A673 (cell line): ENCODE results near the gene RALGPS1. TPM values are rescaled to one million over a fixed set of nuclear protein-coding genes. Genes with fewer than 3 reads are reported as not detected.

Experiments used
- BruUV-seq: library from RNA; stranded (reverse); fragments of 400-500 nt; replicated peaks from 2 replicates; lab custom pipeline; 2021; lab: Mats Ljungman, UMichigan
- CTCF ChIA-PET: fragments of 300-600 bp; sonication (Branson Sonifier 250); formaldehyde crosslinking; loops from one replicate; lab custom pipeline; 2022; ENCODE audit warnings: antibody characterized with exemption; lab: Charles Lee
- POLR2A ChIA-PET: fragments of 300-600 bp; sonication (Branson Sonifier 250); formaldehyde crosslinking; loops from one replicate; lab custom pipeline; 2022; ENCODE audit warnings: antibody characterized with exemption; ENCODE audit not compliant: low non-redundant PET; lab: Charles Lee
- DNase-seq: peaks from one replicate; pipeline ENCODE4 v3.0.0-alpha.2; 2015; ENCODE audit warnings: low spot score
- H3K27ac ChIP-seq: fragments of 200-600 bp; sonication (generic); 2 replicates; pipeline ENCODE4 v1.5.1; 2016; ENCODE audit warnings: mixed run types, low read depth, mild to moderate bottlenecking, mixed read lengths, antibody characterized with exemption, low read length; ENCODE audit not compliant: poor library complexity, severe bottlenecking
- H3K27me3 ChIP-seq: fragments of 200-600 bp; sonication (generic); replicated peaks from 2 replicates; pipeline ENCODE4 v1.6.1; 2017; ENCODE audit warnings: mixed run types, low read depth, mild to moderate bottlenecking, mixed read lengths, antibody characterized with exemption, low read length; ENCODE audit not compliant: insufficient read depth, poor library complexity
- H3K36me3 ChIP-seq: fragments of 200-600 bp; sonication (generic); 2 replicates; pipeline ENCODE4 v1.6.1; 2016; ENCODE audit warnings: mixed run types, mild to moderate bottlenecking, mixed read lengths, antibody characterized with exemption, low read length; ENCODE audit not compliant: insufficient read depth, poor library complexity, severe bottlenecking
- H3K4me1 ChIP-seq: fragments of 200-600 bp; sonication (generic); 2 replicates; pipeline ENCODE4 v1.6.1; 2017; ENCODE audit warnings: mixed run types, mild to moderate bottlenecking, mixed read lengths, antibody characterized with exemption, low read length; ENCODE audit not compliant: insufficient read depth, poor library complexity, severe bottlenecking
- H3K4me3 ChIP-seq: fragments of 200-600 bp; sonication (generic); 2 replicates; pipeline ENCODE4 v1.5.1; 2016; ENCODE audit warnings: low read depth, mixed run types, mild to moderate bottlenecking, mixed read lengths, low read length; ENCODE audit not compliant: poor library complexity, severe bottlenecking
- H3K9me3 ChIP-seq: fragments of 200-600 bp; sonication (generic); 2 replicates; pipeline ENCODE4 v1.6.1; 2016; ENCODE audit warnings: mixed run types, low read depth, mild to moderate bottlenecking, mixed read lengths, antibody characterized with exemption, low read length; ENCODE audit not compliant: poor library complexity, severe bottlenecking
- EZH2 ChIP-seq: fragments of 200-600 bp; sonication (generic); IDR thresholded peaks from 2 replicates; pipeline ENCODE4 v1.6.1; 2017; ENCODE audit warnings: borderline replicate concordance, low read depth, mild to moderate bottlenecking, mixed read lengths, antibody characterized with exemption, low read length; ENCODE audit not compliant: poor library complexity, severe bottlenecking
- intact Hi-C: fragments of 100-400 bp; cut with micrococcal nuclease; formaldehyde crosslinking; loops from one replicate; pipeline ENCODE4 v1.10.0; 2022; ENCODE audit not compliant: unreplicated experiment
- total RNA-seq: library from RNA; stranded (reverse); gene quantifications from 2 replicates; pipeline ENCODE4 v1.2.3, GENCODE V29; 2021
- TF ChIP-seq, protein P1 (sequence below): fragments of 300-800, 200-600 bp; sonication (generic); conservative IDR thresholded peaks from 2 replicates; pipeline ENCODE4 v1.5.1; 2017; ENCODE audit warnings: low read depth, mild to moderate bottlenecking, antibody characterized with exemption, low read length, moderate library complexity, mixed read lengths

RALGPS1 gene
- total RNA-seq, 1 experiment from 2014 or later: 3.9 TPM

DNA sequence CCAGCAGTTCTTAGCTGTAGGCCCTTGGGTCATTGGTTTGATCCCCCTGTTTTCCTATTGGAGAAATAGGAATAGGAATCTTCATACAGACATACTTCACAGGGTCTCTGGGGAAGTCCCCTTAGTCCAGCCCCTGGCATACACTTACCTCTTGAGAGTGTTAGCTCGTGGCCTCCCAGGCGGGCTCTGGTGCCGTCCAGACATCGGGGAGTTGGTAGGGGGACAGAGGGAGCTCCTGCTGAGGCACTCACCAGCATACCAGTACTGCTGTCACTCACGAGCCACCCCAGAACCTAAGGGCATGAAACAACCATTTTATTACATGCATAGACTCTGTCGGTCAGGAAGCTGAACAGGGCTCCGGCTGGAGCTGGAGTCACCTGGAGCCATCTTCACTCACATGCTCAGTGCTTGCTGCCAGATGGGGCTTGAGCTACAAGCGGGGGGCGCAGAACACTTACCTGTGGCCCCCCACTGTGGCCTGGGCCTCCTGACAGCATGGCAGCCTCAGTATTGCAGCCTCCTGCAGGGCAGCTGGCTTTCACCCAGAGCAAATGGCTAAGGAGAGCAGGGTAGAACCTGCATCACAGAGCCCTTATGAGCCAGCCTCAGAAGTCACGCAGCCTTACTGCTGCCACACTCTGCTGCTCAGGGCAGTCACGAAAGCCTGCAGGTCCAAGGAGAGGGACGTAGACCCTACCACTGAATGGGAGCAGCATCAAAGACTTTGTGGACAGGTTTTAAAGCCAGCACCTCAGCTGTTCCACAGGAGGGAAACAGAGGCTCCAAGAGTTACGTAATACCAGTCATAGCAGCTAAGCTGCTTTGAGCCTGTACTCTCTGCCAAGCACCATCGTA lies 266.1 kb downstream of the RALGPS1 start:
- ChIA-PET POLR2A (no interaction called here), CTCF (no interaction called here)
- no peak overlapping the region for H3K27ac ChIP-seq
- no peak for DNase-seq
- no peaks in the 10 kb centered on the region for H3K36me3 ChIP-seq
- H3K4me3 ChIP-seq: no peak overlapping the region
- TF ChIP-seq EZH2: no peak
- TF ChIP-seq, protein P1, sequence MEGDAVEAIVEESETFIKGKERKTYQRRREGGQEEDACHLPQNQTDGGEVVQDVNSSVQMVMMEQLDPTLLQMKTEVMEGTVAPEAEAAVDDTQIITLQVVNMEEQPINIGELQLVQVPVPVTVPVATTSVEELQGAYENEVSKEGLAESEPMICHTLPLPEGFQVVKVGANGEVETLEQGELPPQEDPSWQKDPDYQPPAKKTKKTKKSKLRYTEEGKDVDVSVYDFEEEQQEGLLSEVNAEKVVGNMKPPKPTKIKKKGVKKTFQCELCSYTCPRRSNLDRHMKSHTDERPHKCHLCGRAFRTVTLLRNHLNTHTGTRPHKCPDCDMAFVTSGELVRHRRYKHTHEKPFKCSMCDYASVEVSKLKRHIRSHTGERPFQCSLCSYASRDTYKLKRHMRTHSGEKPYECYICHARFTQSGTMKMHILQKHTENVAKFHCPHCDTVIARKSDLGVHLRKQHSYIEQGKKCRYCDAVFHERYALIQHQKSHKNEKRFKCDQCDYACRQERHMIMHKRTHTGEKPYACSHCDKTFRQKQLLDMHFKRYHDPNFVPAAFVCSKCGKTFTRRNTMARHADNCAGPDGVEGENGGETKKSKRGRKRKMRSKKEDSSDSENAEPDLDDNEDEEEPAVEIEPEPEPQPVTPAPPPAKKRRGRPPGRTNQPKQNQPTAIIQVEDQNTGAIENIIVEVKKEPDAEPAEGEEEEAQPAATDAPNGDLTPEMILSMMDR: no peak
- peaks cover 9% of the 10 kb centered on the region for H3K4me1 ChIP-seq
- H3K27me3 ChIP-seq: no peaks in the 10 kb centered on the region
- intact Hi-C loops: no loop called here
- BruUV-seq: no TSS peak
- H3K9me3 ChIP-seq: no peaks in the 10 kb centered on the region

DNA sequence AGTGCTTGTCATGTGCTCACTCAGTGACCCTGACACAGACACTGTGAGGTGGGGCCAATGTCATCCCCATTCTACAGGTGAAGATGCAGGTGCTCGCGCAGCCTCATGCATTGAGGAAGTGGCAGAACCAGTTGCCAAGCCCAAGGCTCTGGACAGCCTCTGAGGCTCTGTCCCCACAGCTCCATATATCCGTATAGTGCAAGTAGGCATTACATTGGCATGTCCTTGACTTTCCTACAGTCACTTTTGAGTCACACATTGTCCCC lies 266.7 kb downstream of the RALGPS1 start:
- POLR2A ChIA-PET: no interaction called here

DNA sequence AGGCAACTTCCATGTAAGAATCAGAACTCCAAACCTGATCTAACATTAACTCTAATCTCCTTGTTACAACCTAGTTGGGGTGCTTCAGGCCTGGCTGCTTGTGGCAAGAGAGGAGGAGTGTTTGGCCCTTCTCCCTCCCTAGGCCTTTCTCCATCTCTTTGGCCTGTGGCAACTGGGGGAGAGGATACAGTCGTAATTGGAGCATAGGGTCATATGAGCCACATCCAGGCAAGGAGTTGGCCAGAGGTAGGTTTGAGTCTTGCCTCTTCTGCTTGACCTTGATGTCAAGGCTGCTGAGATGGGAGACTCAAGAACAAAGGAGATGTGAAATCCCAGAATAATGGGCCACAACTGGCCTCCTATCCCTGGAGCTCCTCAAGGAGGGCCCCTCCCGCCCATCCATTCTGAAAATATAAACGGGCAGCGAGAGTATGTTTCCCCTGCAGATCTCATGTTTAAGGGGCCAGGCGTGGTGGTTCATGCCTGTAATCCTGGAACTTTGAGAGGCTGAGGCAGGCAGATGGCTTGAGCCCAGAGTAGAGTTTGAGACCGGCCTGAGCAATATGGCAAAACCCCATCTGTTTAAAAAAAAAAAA lies 267.1 kb downstream of the RALGPS1 start:
- TF ChIP-seq EZH2: no peak
- TF ChIP-seq, protein P1: no peak
- Histone ChIP-seq H3K4me3 (no peak overlapping the region), H3K27ac (no peak overlapping the region), H3K4me1 (peaks cover 9% of the 10 kb centered on the region), H3K27me3 (no peaks in the 10 kb centered on the region), H3K36me3 (no peaks in the 10 kb centered on the region), H3K9me3 (no peaks in the 10 kb centered on the region)
- intact Hi-C loops: no loop called here
- POLR2A ChIA-PET: no interaction called here
- CTCF ChIA-PET: no interaction called here
- BruUV-seq: no TSS peak
- DNase-seq: no peak

More for the DNA sequence above, 266.7 kb downstream of the RALGPS1 start:
- TF ChIP-seq, protein P1: no peak
- TF ChIP-seq EZH2: no peak
- CTCF ChIA-PET: no interaction called here
- Histone ChIP-seq H3K27me3 (no peaks in the 10 kb centered on the region), H3K4me1 (peaks cover 9% of the 10 kb centered on the region), H3K36me3 (no peaks in the 10 kb centered on the region), H3K9me3 (no peaks in the 10 kb centered on the region), H3K4me3 (no peak overlapping the region), H3K27ac (no peak overlapping the region)
- DNase-seq: no peak
- no TSS peak for BruUV-seq
- intact Hi-C loops: no loop called here
